GM19455 (cell line): ENCODE results near the gene GNAT3.

ENCODE experiments used
- ATAC-seq: cut with Tn5 transposase; IDR thresholded peaks from one replicate; pipeline ENCODE4 v1.9.1; 2021; ENCODE audit not compliant: unreplicated experiment

GNAT3 gene

DNA sequence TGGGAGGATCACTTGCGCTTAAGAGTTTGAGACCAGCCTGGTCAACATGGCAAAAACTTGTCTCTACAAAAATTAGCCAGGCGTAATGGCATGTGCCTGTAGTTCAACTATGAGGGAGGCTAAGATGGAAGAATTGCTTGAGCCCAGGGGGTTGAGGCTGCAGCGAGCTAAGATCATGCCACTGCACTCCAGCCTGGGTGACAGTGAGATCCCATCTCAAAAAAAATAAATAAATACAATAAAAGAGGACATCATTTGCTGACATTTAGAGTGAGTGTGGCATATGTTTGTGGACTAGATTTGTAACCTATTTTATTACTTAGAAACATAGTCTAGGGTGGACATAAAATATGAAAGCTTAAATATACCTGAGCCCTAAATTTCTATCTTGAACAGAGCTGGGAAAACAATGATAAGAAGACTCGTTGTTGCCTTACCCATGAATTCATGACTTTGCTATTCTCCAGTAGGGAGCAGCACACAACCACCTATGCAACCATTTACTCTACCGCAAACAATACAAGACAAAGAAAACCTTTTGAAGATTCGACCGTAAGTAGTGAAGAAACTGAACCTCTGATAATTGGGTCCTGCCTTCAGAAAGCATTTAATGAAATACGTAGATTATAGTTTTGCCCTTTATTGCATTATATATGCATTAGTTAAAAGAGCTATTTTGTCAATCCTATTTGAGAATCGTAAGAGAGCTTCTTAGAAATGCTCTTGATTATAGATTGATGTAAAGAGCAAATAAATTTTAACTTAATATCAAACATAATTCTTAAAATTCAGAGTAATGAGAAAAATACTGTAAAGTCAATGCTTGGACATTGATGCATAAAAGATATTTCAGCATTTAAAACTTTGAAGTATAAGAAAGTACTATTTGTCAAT, 83.5 kb downstream of the GNAT3 start:
- no peak for ATAC-seq

DNA sequence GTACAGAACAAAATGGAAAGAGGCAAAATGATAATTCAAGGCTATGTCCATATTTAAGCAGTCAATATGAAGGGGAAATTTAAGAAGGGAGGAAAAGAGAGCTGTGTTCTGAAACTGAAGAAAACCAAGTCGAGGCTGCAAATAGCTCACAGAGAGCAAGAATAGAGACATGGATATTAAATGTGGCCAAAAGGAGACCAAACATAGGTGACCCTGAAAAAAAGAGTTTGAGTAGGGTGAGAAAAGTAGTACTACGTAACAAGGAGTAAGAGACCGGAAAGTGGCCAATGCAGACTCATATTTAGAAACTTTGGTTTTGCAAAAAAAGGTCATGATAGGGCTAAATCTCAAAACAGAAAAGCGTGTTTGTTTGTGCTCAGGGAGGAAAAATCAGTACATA, 84.6 kb downstream of the GNAT3 start:
- no peak for ATAC-seq

DNA sequence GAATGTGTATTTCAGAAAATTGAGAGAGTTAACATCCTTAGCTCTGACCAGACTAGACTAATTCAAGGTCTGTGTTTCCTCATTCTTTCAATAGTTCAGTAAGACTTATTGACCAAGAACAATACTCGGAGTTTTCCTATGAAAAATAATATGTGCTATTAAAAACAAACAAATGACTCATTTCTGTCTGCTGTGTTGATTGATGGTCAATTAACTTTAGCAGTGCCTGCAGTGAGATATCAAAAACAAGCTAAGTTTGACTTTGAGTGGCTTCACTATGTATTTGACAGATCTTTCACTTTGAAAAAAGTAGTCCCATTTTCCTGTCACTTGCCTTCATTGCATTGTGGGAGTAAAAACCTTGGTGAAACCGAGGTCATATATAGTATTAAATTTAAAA, 91.0 kb downstream of the GNAT3 start:
- no peak for ATAC-seq

- no peak for ATAC-seq
Observed at GRCh38 chr7:80417211-80417793, 94.6 kb downstream of the GNAT3 start.

GRCh38 chr7:80415522-80415921, 96.3 kb downstream of the GNAT3 start:
- ATAC-seq = no peak

- no peak for ATAC-seq
Observed at GRCh38 chr7:80415114-80415513, 96.8 kb downstream of the GNAT3 start.

GRCh38 chr7:80414331-80414730, 97.5 kb downstream of the GNAT3 start:
- no peak for ATAC-seq

DNA sequence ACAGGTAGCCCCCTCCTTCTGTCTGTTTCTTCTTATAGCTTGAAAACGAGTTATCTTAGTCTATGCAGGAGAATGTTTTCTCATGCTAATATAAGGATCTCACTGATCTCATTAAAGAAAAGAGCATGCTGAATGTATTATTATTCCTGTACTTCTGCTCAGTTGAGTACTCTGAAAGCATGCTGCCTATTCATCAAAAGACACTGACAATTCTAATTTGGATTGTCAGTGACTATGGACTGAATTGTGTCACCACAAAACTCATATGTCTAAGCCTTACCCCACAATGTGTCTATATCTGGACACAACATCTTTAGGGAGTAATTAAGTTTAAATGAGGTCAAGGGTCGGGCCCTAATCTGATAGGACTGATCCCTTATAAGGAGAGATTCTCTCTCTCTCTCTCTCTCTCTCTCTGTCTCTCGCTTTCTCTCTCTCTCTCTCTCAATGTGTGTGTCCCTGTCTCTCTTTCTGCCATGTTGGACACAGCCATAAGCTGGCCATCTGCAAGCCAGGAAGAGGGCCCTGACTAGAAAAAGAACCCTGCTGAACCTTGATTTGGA, 98.4 kb downstream of the GNAT3 start:
- no peak for ATAC-seq

DNA sequence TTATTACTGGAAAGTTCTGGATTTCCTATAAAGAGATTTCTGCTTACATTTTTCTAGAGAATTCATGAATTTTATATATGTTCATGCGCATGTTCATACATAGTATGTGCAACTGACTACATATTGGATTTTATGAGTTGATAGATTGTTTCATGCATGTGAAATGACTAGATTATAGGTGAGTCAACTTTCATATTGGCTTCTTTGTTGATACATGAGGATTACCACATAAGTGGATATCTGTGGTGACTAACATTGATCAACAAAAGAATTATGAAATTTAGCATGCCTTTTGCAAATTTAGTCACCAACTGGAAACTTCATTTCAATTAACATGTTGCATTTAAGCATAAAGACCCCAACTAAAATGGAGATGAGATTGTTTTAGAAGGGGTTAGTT, 99.0 kb downstream of the GNAT3 start:
- ATAC-seq = no peak

DNA sequence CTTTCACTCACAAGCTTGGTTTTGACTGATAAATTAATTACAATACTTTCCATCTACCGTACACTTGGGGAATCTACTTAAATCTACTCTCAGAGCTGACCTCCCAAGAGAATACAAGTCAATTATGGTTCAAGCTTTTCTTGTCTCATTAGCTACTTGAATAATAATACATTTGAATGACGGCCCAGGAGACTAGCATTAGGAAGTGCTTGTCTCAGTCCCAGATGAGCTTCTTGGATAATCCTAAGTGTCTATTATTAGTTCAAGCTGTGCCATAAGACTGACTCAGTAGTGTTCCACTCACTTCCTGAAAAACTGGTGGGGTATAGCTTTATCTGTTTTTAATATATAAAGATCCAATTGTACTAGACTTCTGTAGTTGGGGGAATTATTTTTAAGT, 100.2 kb downstream of the GNAT3 start:
- no peak for ATAC-seq

GRCh38 chr7:80410081-80410480, 101.8 kb downstream of the GNAT3 start:
- ATAC-seq = no peak
